IPS-15b (cell line): Measurements from ENCODE around the gene DBR1.

Experiments
- H3K27me3 ChIP-seq: one replicate; pipeline ENCODE4 v1.6.1; 2013; ENCODE audit warnings: low read length; ENCODE audit not compliant: control insufficient read depth, insufficient read depth
- H3K36me3 ChIP-seq: one replicate; pipeline ENCODE4 v1.6.1; 2013; ENCODE audit warnings: low read length; ENCODE audit not compliant: control insufficient read depth, insufficient read depth
- H3K4me1 ChIP-seq: one replicate; pipeline ENCODE4 v1.6.1; 2013; ENCODE audit warnings: mild to moderate bottlenecking, low read length; ENCODE audit not compliant: control insufficient read depth, insufficient read depth
- H3K4me3 ChIP-seq: one replicate; pipeline ENCODE4 v1.5.1; 2013; ENCODE audit warnings: low read depth, low read length
- H3K9ac ChIP-seq: one replicate; pipeline ENCODE4 v1.6.1; 2013; ENCODE audit warnings: low read depth, mild to moderate bottlenecking, low read length
- H3K9me3 ChIP-seq: one replicate; pipeline ENCODE4 v1.6.1; 2013; ENCODE audit warnings: mild to moderate bottlenecking, low read length; ENCODE audit not compliant: control insufficient read depth, insufficient read depth

The DBR1 gene

GRCh38 chr3:138202945-138203701 is 28.4 kb upstream of the DBR1 start:
- Histone ChIP-seq H3K27me3 (no peaks in the 10 kb centered on the region), H3K36me3 (no peaks in the 10 kb centered on the region), H3K9me3 (no peaks in the 10 kb centered on the region), H3K9ac (no peak overlapping the region), H3K4me3 (no peak overlapping the region), H3K4me1 (peaks cover 5% of the 10 kb centered on the region)

GRCh38 chr3:138200424-138200823 is 25.7 kb upstream of the DBR1 start:
- Histone ChIP-seq H3K9me3 (no peaks in the 10 kb centered on the region), H3K27me3 (no peaks in the 10 kb centered on the region), H3K36me3 (no peaks in the 10 kb centered on the region), H3K9ac (no peak overlapping the region), H3K4me3 (no peak overlapping the region), H3K4me1 (peaks cover 5% of the 10 kb centered on the region)

GRCh38 chr3:138199851-138200250 is 25.1 kb upstream of the DBR1 start:
- Histone ChIP-seq H3K9ac (no peak overlapping the region), H3K9me3 (no peaks in the 10 kb centered on the region), H3K27me3 (no peaks in the 10 kb centered on the region), H3K36me3 (no peaks in the 10 kb centered on the region), H3K4me3 (no peak overlapping the region), H3K4me1 (peaks cover 5% of the 10 kb centered on the region)

GRCh38 chr3:138197524-138197923 is 22.8 kb upstream of the DBR1 start:
- H3K27me3 ChIP-seq = no peaks in the 10 kb centered on the region
- H3K4me3 ChIP-seq = no peak overlapping the region
- no peak overlapping the region for H3K9ac ChIP-seq
- no peaks in the 10 kb centered on the region for H3K9me3 ChIP-seq
- no peaks in the 10 kb centered on the region for H3K36me3 ChIP-seq
- no peaks in the 10 kb centered on the region for H3K4me1 ChIP-seq

GRCh38 chr3:138197058-138197457 is 22.3 kb upstream of the DBR1 start:
- Histone ChIP-seq H3K4me1 (no peaks in the 10 kb centered on the region), H3K27me3 (no peaks in the 10 kb centered on the region), H3K9ac (no peak overlapping the region), H3K9me3 (no peaks in the 10 kb centered on the region), H3K4me3 (no peak overlapping the region), H3K36me3 (no peaks in the 10 kb centered on the region)

- Histone ChIP-seq H3K36me3 (peaks cover 3% of the 10 kb centered on the region), H3K9ac (no peak overlapping the region), H3K4me3 (no peak overlapping the region), H3K9me3 (no peaks in the 10 kb centered on the region), H3K4me1 (no peaks in the 10 kb centered on the region), H3K27me3 (no peaks in the 10 kb centered on the region)
Measured at GRCh38 chr3:138196023-138196422, 21.3 kb upstream of the DBR1 start.

GRCh38 chr3:138195481-138195880 is 20.8 kb upstream of the DBR1 start:
- Histone ChIP-seq H3K4me1 (no peaks in the 10 kb centered on the region), H3K4me3 (no peak overlapping the region), H3K27me3 (no peaks in the 10 kb centered on the region), H3K9ac (no peak overlapping the region), H3K9me3 (no peaks in the 10 kb centered on the region), H3K36me3 (peaks cover 3% of the 10 kb centered on the region)

GRCh38 chr3:138188013-138188730 is 13.5 kb upstream of the DBR1 start:
- Histone ChIP-seq H3K9me3 (no peaks in the 10 kb centered on the region), H3K9ac (peak overlapping the region; percentile 84)

GRCh38 chr3:138187296-138188012 is 12.7 kb upstream of the DBR1 start, which contains the start of gene ARMC8:
TSS of gene ARMC8 (plus strand) at chr3:138187301. CDS start at chr3:138187555, 254 bp downstream.
- H3K4me1 ChIP-seq = peaks cover 9% of the 10 kb centered on the region
- no peaks in the 10 kb centered on the region for H3K9me3 ChIP-seq

More at GRCh38 chr3:138188013-138188730, 13.5 kb upstream of the DBR1 start:
- H3K27me3 ChIP-seq = peaks cover 20% of the 10 kb centered on the region
- H3K4me1 ChIP-seq = peaks cover 9% of the 10 kb centered on the region
- H3K4me3 ChIP-seq = peak overlapping the region; percentile 66
- peaks cover 3% of the 10 kb centered on the region for H3K36me3 ChIP-seq

GRCh38 chr3:138186803-138187295 is 12.1 kb upstream of the DBR1 start:
- Histone ChIP-seq H3K36me3 (peaks cover 3% of the 10 kb centered on the region), H3K9me3 (no peaks in the 10 kb centered on the region), H3K27me3 (peaks cover 20% of the 10 kb centered on the region), H3K4me1 (peaks cover 9% of the 10 kb centered on the region), H3K4me3 (peak overlapping the region; percentile 66), H3K9ac (peak overlapping the region; percentile 84)

More at GRCh38 chr3:138187296-138188012, 12.7 kb upstream of the DBR1 start, which contains the start of gene ARMC8:
- Histone ChIP-seq H3K4me3 (peak within 1 kb of the TSS; percentile 66), H3K27me3 (peaks cover 20% of the 10 kb centered on the region), H3K36me3 (peaks cover 3% of the 10 kb centered on the region), H3K9ac (peak within 1 kb of the TSS; percentile 84)

GRCh38 chr3:138186221-138186620 is 11.5 kb upstream of the DBR1 start:
- Histone ChIP-seq H3K9ac (no peak overlapping the region), H3K4me3 (peak overlapping the region; percentile 66), H3K9me3 (no peaks in the 10 kb centered on the region)

More at GRCh38 chr3:138186221-138186620, 11.5 kb upstream of the DBR1 start:
- Histone ChIP-seq H3K36me3 (no peaks in the 10 kb centered on the region), H3K4me1 (peaks cover 9% of the 10 kb centered on the region), H3K27me3 (peaks cover 20% of the 10 kb centered on the region)
